ENCODE results near the gene POLR1G. TPM values are rescaled to one million over a fixed set of nuclear protein-coding genes. Genes with fewer than 3 reads are reported as not detected.

POLR1G gene, protein sequence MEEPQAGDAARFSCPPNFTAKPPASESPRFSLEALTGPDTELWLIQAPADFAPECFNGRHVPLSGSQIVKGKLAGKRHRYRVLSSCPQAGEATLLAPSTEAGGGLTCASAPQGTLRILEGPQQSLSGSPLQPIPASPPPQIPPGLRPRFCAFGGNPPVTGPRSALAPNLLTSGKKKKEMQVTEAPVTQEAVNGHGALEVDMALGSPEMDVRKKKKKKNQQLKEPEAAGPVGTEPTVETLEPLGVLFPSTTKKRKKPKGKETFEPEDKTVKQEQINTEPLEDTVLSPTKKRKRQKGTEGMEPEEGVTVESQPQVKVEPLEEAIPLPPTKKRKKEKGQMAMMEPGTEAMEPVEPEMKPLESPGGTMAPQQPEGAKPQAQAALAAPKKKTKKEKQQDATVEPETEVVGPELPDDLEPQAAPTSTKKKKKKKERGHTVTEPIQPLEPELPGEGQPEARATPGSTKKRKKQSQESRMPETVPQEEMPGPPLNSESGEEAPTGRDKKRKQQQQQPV
- total RNA-seq, result 7.4 and 19.9 TPM in 2 replicates

DNA sequence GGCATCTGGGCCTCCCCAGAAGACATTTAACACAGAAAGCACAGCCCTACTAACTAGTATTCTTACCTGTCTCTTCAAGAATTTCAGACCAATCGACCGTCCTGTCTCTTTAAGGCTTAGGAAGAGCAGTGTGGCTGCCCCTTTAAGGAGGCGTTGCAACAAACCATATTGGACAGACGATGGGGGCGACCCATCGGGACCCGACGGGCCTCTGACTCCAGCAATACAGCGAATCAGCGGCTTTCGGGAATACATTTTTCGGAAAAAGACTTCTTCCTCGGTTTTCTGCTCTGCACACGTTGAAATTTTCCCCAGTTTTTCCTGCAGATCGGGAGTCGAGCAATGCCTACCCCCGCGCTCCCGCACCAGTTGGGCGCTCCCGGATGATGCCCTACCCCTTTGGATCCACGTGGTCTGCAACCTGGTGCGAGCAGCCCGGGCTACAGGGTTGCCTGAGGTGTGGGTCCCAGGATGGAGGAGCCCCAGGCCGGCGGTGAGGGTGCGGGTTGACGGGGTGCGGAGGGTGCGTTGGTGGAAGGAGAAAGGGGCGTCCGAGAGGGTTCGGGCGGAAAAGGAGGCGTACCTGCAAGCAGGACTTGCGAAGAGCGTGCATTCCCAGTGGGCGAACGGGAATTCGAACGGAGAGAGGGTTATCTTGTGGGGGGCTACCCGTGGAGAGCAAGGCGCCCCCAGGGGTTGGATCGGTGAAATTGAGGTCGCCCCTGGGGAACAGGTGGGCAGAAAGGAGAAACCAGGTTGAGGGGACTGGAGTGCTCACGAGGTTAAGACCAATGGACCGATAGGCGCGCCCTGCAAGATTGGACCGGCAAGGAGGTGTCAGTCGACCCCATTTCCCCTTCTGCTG is at the start of gene POLR1G:
Gene POLR1G (plus strand): TSS at position 419 of the 865 bp plus-strand sequence. CDS start 53 bp downstream, at position 472.

DNA sequence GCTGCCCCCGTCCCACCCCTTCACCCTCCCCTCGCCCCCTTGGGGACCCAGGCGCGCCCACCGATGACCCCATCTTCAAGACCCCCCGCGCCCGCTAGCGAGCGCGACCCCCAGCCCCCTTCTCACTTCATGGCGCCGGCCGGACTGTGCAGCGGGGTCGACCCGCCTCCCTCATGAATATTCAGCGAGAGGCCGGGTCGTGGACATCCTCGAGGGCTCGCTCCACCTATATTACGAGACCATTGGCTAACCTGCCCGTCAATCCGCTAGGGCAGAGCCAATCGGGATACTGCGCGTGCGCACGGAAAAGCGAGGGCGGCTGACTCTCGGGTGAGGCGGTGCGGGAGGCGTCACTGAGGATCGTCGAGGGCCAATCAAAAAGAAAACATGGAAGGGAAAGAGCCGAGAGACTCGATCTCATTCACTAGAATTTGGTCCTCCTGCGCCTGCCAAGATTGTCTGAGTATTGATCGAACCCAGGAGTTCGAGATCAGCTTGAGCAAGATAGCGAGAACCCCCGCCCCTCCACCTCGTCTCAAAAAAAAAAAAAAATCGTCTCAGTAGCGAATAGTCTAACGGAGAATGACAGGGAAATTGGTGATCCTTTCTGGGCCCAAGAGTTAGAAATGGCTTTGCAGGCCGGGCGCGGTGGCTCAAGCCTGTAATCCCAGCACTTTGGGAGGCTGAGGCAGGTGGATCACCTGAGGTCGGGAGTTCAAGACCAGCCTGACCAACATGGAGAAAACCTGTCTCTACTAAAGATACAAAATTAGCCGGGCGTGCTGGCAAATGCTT is 35.8 kb upstream of the POLR1G start, which contains the start of gene ERCC2:
Gene ERCC2 (minus strand): TSS at position 164 of the 795 bp plus-strand sequence. CDS start 33 bp downstream, at position 131.

DNA sequence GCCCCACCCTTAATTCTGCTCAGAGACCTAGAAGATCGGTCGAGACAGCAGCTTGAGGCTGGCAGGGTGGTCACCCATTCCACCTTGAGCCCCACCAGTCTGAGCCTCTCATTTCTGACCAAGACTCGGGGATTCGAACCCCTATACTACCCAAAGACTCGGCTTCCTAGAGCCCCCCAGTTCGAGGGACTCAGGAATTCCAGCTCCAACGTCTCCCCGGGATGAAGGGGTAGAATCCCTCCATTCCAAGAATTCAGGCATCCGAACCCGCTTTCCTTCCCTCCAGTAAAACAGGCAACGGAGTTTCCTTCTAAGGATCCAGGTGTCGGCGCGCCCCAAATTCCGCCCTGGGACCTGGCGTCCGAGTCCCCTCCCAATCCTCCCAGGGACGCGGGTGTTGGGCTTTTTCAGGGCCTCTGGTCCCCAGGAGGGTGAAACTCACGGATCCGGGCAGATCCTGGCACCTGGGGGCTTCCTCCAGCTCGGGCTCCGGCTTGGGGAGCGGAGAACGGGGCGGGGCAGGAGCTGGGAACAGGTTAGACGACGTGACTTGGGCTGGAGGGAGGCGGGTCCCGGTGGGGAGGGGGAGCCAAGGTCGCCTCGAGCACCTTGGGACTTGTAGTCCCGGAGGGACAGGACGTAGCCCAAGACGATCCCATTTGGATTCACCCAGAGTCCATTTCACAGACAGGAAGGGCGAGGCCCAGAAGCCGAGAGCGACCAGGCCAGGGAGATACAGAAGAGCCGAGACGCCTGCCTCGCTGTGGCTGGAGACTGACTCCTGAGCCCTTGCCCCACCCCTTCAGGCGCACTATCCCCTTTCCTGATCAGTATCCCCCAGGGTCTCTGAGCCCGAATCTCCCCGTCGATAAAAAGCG is 1.6 kb upstream of the POLR1G start, which contains the start of gene PPP1R13L:
Gene PPP1R13L (minus strand): TSS at position 513 of the 878 bp plus-strand sequence. CDS start 6,751 bp downstream, outside the sequence.

DNA sequence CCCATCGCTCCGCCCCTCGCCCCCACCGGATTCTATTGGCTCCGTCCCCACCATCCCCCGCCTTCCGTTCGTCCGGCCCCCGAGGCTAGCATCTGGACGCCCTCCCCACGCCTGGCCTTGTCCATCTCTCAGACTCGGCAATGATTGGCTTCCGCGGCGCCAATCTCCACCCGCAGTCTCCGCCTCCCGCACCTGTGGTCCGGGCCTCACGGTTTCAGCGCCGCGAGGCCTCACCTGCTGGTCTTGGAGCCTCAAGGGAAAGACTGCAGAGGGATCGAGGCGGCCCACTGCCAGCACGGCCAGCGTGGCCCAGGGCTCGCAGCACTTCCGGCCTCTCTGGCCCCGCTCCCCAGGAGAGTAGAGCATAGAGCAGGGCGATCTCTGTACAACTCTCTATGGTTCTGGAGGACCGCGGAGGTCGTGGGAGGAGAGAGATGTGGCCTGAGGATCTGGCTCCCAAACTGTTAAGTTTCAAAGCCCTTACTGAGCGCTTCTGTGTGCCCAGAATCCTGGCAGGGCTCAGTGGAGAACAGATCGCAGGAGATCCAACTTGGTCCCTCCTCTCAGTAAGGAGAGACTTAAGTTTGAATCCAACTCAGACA is 17.2 kb downstream of the POLR1G start, which contains the start of gene ERCC1:
Gene ERCC1 (minus strand): TSS at position 329 of the 602 bp plus-strand sequence. CDS start 543 bp downstream, outside the sequence.

Other genes starting within 250 kb of the POLR1G start
- under 0.01 and 0.51 TPM in 2 replicates for gene NKPD1, start 245.7 kb upstream of the POLR1G start, total RNA-seq
- gene TRAPPC6A, start 228.4 kb upstream of the POLR1G start, total RNA-seq, result 2.8 and 5.0 TPM in 2 replicates
- gene BLOC1S3, start 227.9 kb upstream of the POLR1G start, total RNA-seq, result 5.5 and 7.4 TPM in 2 replicates
- gene EXOC3L2, start 161.2 kb upstream of the POLR1G start, total RNA-seq, result 0.05 TPM in 1 of 2 replicates, not detected in the other
- 16.3 and 19.9 TPM in 2 replicates for gene MARK4, start 155.4 kb upstream of the POLR1G start, total RNA-seq
- not detected in 2 replicates for gene CKM, start 83.8 kb upstream of the POLR1G start, total RNA-seq
- not detected in 2 replicates for gene KLC3, start 65.9 kb upstream of the POLR1G start, total RNA-seq
- gene ERCC2, start 36.1 kb upstream of the POLR1G start, total RNA-seq, result 18.4 and 36.2 TPM in 2 replicates
- gene PPP1R13L, start 1.6 kb upstream of the POLR1G start, total RNA-seq, result 6.8 and 9.8 TPM in 2 replicates
- 46.6 and 67.6 TPM in 2 replicates for gene ERCC1, start 17.3 kb downstream of the POLR1G start, total RNA-seq
- 0.59 and 0.88 TPM in 2 replicates for gene FOSB, start 61.4 kb downstream of the POLR1G start, total RNA-seq
- 2.7 and 3.6 TPM in 2 replicates for gene RTN2, start 90.4 kb downstream of the POLR1G start, total RNA-seq
- 0.46 and 0.59 TPM in 2 replicates for gene PPM1N, start 91.8 kb downstream of the POLR1G start, total RNA-seq
- gene VASP, start 100.8 kb downstream of the POLR1G start, total RNA-seq, result 49.6 and 82.0 TPM in 2 replicates
- 5.0 and 12.3 TPM in 2 replicates for gene OPA3, start 178.2 kb downstream of the POLR1G start, total RNA-seq
- gene GPR4, start 195.6 kb downstream of the POLR1G start, total RNA-seq, result not detected in 2 replicates
- 50.2 and 59.6 TPM in 2 replicates for gene EML2, start 232.8 kb downstream of the POLR1G start, total RNA-seq

Measured in smooth muscle cell of the umbilical artery (primary cell).